ENCODE data around the gene STAG1.

STAG1 gene

GRCh38 chr3:136512381-136512780 lies 239.8 kb downstream of the STAG1 start:
- Mint-ChIP-seq H3K4me3 (no peak overlapping the region), H3K27me3 (ENCODE audit: low read depth, poor library complexity) (no peaks in the 10 kb centered on the region), H3K9me3 (no peaks in the 10 kb centered on the region), H3K4me1 (no peaks in the 10 kb centered on the region), H3K27ac (no peak overlapping the region), H3K36me3 (ENCODE audit: low read depth) (peaks cover 35% of the 10 kb centered on the region)
- DNase-seq = no peak
- no peak for TF ChIP-seq CTCF (IDR thresholded peaks at IDR 0.05)

- no peak for DNase-seq
- no peak overlapping the region for H3K4me3 Mint-ChIP-seq
- TF ChIP-seq CTCF (IDR thresholded peaks at IDR 0.05) = no peak
- H3K27me3 Mint-ChIP-seq (ENCODE audit: low read depth, poor library complexity) = no peaks in the 10 kb centered on the region
- peaks cover 9% of the 10 kb centered on the region for H3K4me1 Mint-ChIP-seq
- no peaks in the 10 kb centered on the region for H3K9me3 Mint-ChIP-seq
- peaks cover 6% of the 10 kb centered on the region for H3K36me3 Mint-ChIP-seq (ENCODE audit: low read depth)
- H3K27ac Mint-ChIP-seq = peak overlapping the region; percentile 47
Observed at GRCh38 chr3:136505676-136506075, 246.5 kb downstream of the STAG1 start.

- Mint-ChIP-seq H3K27me3 (ENCODE audit: low read depth, poor library complexity) (no peaks in the 10 kb centered on the region), H3K4me1 (peaks cover 9% of the 10 kb centered on the region), H3K9me3 (no peaks in the 10 kb centered on the region), H3K27ac (peak overlapping the region; percentile 37), H3K4me3 (no peak overlapping the region), H3K36me3 (ENCODE audit: low read depth) (peaks cover 22% of the 10 kb centered on the region)
- TF ChIP-seq CTCF (IDR thresholded peaks at IDR 0.05) = no peak
- DNase-seq = no peak
Observed at GRCh38 chr3:136503056-136503455, 249.1 kb downstream of the STAG1 start.

GRCh38 chr3:136498919-136499447 lies 253.2 kb downstream of the STAG1 start:
- Mint-ChIP-seq H3K4me3 (no peak overlapping the region), H3K9me3 (peaks cover 20% of the 10 kb centered on the region)

GRCh38 chr3:136495213-136495612 lies 257.0 kb downstream of the STAG1 start:
- Mint-ChIP-seq H3K4me1 (no peaks in the 10 kb centered on the region), H3K27me3 (ENCODE audit: low read depth, poor library complexity) (no peaks in the 10 kb centered on the region), H3K9me3 (peaks cover 43% of the 10 kb centered on the region), H3K36me3 (ENCODE audit: low read depth) (peaks cover 83% of the 10 kb centered on the region), H3K27ac (no peak overlapping the region), H3K4me3 (no peak overlapping the region)
- DNase-seq = no peak
- no peak for TF ChIP-seq CTCF (IDR thresholded peaks at IDR 0.05)

More at GRCh38 chr3:136498919-136499447, 253.2 kb downstream of the STAG1 start:
- H3K4me1 Mint-ChIP-seq = no peaks in the 10 kb centered on the region
- H3K36me3 Mint-ChIP-seq (ENCODE audit: low read depth) = peaks cover 57% of the 10 kb centered on the region
- no peak for DNase-seq
- H3K27me3 Mint-ChIP-seq (ENCODE audit: low read depth, poor library complexity) = no peaks in the 10 kb centered on the region
- H3K27ac Mint-ChIP-seq = peak overlapping the region; percentile 16
- no peak for TF ChIP-seq CTCF (IDR thresholded peaks at IDR 0.05)

GRCh38 chr3:136490646-136491405 lies 261.4 kb downstream of the STAG1 start:
- no peak overlapping the region for H3K27ac Mint-ChIP-seq
- H3K4me1 Mint-ChIP-seq = no peaks in the 10 kb centered on the region
- no peak overlapping the region for H3K4me3 Mint-ChIP-seq
- H3K9me3 Mint-ChIP-seq = peaks cover 54% of the 10 kb centered on the region
- no peak for TF ChIP-seq CTCF (IDR thresholded peaks at IDR 0.05)
- no peak for DNase-seq
- H3K27me3 Mint-ChIP-seq (ENCODE audit: low read depth, poor library complexity) = no peaks in the 10 kb centered on the region
- H3K36me3 Mint-ChIP-seq (ENCODE audit: low read depth) = peaks cover 78% of the 10 kb centered on the region
